PFSK-1 (cell line): ENCODE results near the gene TMEM170B.

ENCODE experiments used
- FOXP2 ChIP-seq: optimal IDR thresholded peaks from 2 replicates; pipeline ENCODE3; 2011; ENCODE audit warnings: borderline replicate concordance, control low read depth, inconsistent platforms; ENCODE audit not compliant: insufficient read depth; ENCODE audit errors: extremely low read length, extremely low read depth
- POLR2AphosphoS5 ChIP-seq: IDR thresholded peaks from 2 replicates; pipeline ENCODE4 v1.6.1; 2012; ENCODE audit warnings: low read depth, mild to moderate bottlenecking, control low read depth, low read length, moderate library complexity
- REST ChIP-seq, 2 experiments: IDR thresholded peaks; 2 replicates each; pipeline versions ENCODE4 v1.6.1 to v1.8.0; 2011 to 2012; ENCODE audit warnings: low read depth in 2 of 2, low read length in 2 of 2, control low read depth in 1 of 2, inconsistent platforms in 1 of 2, mild to moderate bottlenecking in 1 of 2, moderate library complexity in 1 of 2; ENCODE audit not compliant: insufficient read depth in 1 of 2
- SIN3A ChIP-seq: IDR thresholded peaks from 2 replicates; pipeline ENCODE4 v1.6.1; 2012; ENCODE audit warnings: mild to moderate bottlenecking, low read length, moderate library complexity, borderline replicate concordance; ENCODE audit not compliant: insufficient read depth
- TAF1 ChIP-seq: IDR thresholded peaks from 2 replicates; pipeline ENCODE4 v1.6.1; 2012; ENCODE audit warnings: low read length, control low read depth, borderline replicate concordance; ENCODE audit not compliant: insufficient read depth

The TMEM170B gene

GRCh38 chr6:11604215-11604614, 66.7 kb downstream of the TMEM170B start:
- TF ChIP-seq TAF1 (no peak), SIN3A (no peak), POLR2AphosphoS5 (no peak), REST (IDR thresholded peaks at IDR 0.05; ENCODE audit: insufficient read depth in 1 of 2, low read depth in 2 of 2, low read length in 2 of 2) (no peak), FOXP2 (no peak)

- TF ChIP-seq FOXP2 (no peak), POLR2AphosphoS5 (no peak), SIN3A (no peak), REST (IDR thresholded peaks at IDR 0.05; ENCODE audit: insufficient read depth in 1 of 2, low read depth in 2 of 2, low read length in 2 of 2) (no peak), TAF1 (no peak)
Measured at GRCh38 chr6:11604836-11605506, 67.4 kb downstream of the TMEM170B start.

GRCh38 chr6:11605507-11605905, 68.0 kb downstream of the TMEM170B start:
- TF ChIP-seq SIN3A = no peak
- TF ChIP-seq REST (IDR thresholded peaks at IDR 0.05; ENCODE audit: insufficient read depth in 1 of 2, low read depth in 2 of 2, low read length in 2 of 2) = no peak
- no peak for TF ChIP-seq TAF1
- no peak for TF ChIP-seq FOXP2
- TF ChIP-seq POLR2AphosphoS5 = no peak

GRCh38 chr6:11606332-11606731, 68.8 kb downstream of the TMEM170B start:
- TF ChIP-seq REST (IDR thresholded peaks at IDR 0.05; ENCODE audit: insufficient read depth in 1 of 2, low read depth in 2 of 2, low read length in 2 of 2) = no peak
- TF ChIP-seq TAF1 = no peak
- no peak for TF ChIP-seq SIN3A
- TF ChIP-seq POLR2AphosphoS5 = no peak
- TF ChIP-seq FOXP2 = no peak

- TF ChIP-seq POLR2AphosphoS5 = no peak
- TF ChIP-seq FOXP2 = no peak
- no peak for TF ChIP-seq SIN3A
- no peak for TF ChIP-seq TAF1
- TF ChIP-seq REST (IDR thresholded peaks at IDR 0.05; ENCODE audit: insufficient read depth in 1 of 2, low read depth in 2 of 2, low read length in 2 of 2) = no peak
Measured at GRCh38 chr6:11607383-11607782, 69.8 kb downstream of the TMEM170B start.
